ENCODE measurements around the gene RBM28.

Gene RBM28

GRCh38 chr7:128260069-128260795 is 83.5 kb downstream of the RBM28 start:
- TF ChIP-seq CTCF (IDR thresholded peaks at IDR 0.05) = no peak

- no peak for TF ChIP-seq CTCF (IDR thresholded peaks at IDR 0.05)
Observed at GRCh38 chr7:128259131-128260061, 84.3 kb downstream of the RBM28 start.

GRCh38 chr7:128257458-128257857 is 86.2 kb downstream of the RBM28 start:
- TF ChIP-seq CTCF (IDR thresholded peaks at IDR 0.05) = no peak

GRCh38 chr7:128255271-128255670 is 88.4 kb downstream of the RBM28 start:
- TF ChIP-seq CTCF (IDR thresholded peaks at IDR 0.05) = no peak

- no peak for TF ChIP-seq CTCF (IDR thresholded peaks at IDR 0.05)
Observed at GRCh38 chr7:128254470-128254869, 89.2 kb downstream of the RBM28 start.

GRCh38 chr7:128253701-128254100 is 90.0 kb downstream of the RBM28 start:
- no peak for TF ChIP-seq CTCF (IDR thresholded peaks at IDR 0.05)

GRCh38 chr7:128251337-128251736 is 92.4 kb downstream of the RBM28 start:
- TF ChIP-seq CTCF (IDR thresholded peaks at IDR 0.05) = no peak

All from LNCAP (cell line).